GM19324 (cell line): Measurements from ENCODE around the gene MRPL27.
"Not testable (repeated sequence)": the region's sequence is repeated elsewhere in the genome, so short reads cannot be mapped to it uniquely, and the experiment has no call there.

Experiments used
- ATAC-seq: cut with Tn5 transposase; IDR thresholded peaks from one replicate; pipeline ENCODE4 v1.9.1; 2021; ENCODE audit warnings: mild to moderate bottlenecking, moderate library complexity; ENCODE audit not compliant: unreplicated experiment, low FRiP score

MRPL27 gene

DNA sequence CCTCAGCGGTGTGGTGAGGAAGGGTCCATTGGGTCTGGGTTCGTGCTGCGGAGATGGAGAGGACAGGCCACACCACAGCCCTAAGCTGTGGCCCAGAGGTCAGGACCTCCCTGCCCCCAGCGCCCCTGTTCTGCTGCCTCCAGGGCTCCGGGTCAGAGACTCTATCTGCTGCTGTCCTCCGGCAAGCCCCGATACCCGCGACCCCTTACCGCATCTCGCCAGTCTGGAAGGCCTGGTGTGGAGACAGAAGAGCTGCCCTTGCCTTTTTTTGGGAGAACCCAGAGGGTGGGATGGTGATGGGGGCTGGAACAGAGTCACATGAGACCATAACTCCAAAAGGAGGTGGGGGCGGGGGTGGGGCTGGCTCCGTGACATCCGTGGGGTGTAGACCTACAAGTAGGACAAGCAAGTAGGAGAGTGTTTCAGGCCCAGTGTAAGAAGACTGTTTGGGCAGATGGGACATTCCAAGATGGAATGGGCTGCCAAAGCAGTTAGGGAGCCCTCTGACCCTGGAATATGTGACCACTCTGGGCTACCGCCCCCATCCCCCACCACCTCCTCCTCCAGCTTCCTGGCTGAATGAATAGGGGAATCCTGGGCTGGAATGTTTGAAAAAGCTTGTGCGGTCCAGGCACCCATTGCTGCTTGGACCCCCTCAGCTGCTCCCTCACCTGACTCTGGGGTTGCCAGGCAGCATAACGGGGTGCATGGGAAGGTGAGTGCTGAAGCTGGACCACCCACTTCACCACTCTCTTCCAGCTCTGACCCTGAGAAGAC is 25.7 kb downstream of the MRPL27 start:
- no peak for ATAC-seq

DNA sequence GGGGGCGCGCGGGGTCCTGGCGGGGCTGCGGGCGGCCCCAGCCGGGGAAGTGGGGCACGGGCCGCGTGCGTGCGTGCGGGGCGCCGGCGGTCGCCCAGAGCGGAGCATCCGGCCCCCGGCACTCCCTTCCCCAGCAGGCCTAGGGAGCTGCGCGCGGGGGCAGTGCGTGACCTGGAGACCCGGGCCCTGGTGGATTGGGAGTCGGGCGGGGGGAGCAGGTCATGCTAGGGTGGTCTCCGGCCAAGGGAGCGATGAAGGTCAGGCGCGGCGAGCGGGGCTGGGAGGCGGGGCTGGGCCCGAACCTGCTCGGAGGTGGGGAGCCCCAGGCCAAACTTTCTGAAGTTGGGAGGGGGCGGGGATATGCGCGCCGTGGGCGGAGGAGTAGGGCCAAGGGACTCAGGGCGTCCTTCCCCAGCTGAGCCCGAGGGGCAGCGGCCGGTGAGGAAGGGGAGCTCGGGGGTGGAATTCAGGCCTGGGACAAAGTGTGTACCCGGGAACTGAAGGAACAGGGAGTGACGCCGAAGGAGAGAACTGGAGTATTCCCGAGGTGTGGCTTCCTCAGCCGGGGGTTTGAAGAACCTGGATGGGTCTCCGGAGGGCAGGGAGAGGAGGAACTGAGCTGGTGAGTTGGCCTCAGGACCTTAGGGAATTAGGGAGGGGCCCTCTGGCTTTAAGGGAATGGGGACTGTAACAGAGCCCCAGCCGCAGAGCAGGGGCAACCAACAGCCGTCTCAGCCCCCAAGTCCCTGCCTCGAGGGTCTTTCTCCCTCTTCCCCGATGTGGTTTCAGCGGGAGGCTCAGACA is 26.5 kb downstream of the MRPL27 start:
- peak; percentile 60 for ATAC-seq

DNA sequence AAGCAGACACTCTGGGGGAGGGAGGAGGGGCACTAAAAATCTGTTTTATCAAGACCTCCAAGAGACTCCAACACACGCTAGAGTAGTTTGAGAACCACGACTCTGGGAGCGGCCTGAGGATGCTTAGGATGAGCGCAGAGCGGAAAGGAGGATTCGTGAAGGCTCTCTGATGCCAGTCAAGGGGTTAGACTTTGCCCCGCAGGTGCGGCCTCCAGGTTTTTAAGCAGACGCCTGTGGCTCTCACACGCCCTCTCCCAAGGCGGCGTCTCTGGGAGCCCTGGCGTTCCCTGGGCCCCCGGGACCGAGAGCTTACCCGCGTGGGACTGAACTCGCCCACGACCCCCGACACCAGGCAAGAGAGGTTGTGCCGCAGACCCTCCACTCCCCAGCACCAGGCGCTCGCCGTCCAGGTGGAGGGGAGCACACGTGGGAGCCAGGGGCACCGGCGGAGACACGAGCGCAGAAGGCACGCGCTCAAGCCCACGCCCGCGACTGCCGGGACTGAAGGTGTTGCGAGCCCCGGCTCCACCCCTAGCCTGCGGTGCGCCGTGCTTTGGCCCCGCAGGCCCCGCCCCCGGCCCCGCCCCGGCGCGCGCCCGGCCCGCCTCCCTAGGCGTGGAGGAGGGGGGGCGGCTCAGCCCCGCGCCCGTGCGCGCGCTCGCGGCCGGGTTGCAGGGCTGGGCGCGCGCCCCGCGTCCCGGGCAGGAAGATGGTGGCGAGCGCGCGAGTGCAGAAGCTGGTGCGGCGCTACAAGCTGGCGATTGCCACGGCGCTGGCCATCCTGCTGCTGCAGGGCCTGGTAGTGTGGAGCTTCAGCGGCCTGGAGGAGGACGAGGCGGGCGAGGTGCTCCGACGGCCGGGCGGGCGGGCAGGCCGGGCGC is 27.3 kb downstream of the MRPL27 start, which contains the start of gene XYLT2:
XYLT2 (plus strand) TSS at position 695 of the 881 bp plus-strand sequence; CDS start at position 710, 15 bp downstream.
- peak; percentile 80 for ATAC-seq

DNA sequence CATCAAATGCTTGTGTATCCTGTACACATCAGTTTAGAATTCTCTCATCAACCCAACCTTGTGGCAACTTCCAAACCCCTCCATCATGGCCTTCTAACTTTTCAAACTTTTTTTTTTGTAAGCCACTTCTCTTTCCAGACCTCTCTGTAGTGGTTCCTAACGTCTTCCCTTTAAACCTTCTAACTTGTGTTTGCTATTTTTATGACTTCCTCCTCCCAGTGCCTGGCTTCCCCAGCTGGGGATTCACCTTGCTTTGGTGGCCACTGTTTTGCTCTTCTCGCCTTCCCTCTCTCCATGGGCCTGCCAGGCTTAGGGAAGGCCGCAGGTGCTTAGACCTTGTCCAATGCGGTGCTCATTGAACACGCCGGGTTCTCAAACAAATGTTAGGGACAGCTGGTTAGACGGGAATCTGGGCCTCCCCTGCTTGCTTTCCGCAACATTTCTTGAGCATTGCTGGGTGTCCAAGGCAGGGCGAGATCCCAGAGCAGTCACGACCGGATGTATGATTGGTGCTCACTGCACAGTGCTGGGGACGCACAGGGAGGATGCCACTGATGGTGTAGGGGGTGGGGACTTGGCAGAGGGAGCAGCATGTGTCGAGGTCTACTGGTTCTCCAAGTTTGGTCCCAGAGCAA is 28.1 kb downstream of the MRPL27 start:
- no peak for ATAC-seq

DNA sequence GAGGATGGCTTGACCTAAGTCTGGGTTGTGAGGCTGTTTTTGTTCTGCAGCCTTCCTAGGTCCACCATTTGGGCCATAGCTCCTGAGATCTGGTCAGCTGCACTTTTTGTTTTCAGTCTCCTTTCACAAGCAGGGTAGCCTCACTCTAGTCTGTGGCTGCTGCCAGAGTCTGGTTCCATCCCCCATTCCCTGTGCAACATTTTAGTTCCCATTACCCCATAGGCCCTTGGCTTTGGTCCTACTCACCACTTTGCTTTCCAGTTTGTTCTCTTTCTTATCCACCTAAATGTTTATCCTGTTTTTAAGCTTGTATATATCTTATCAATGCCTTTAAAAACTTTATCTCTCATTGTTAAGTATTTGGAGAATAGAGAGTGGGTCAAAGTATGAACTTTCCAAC is 33.6 kb downstream of the MRPL27 start:
- ATAC-seq = no peak

- ATAC-seq = no peak
Observed at GRCh38 chr17:50338645-50339044, 34.3 kb downstream of the MRPL27 start.

GRCh38 chr17:50337956-50338355 is 35.0 kb downstream of the MRPL27 start:
- no peak for ATAC-seq

DNA sequence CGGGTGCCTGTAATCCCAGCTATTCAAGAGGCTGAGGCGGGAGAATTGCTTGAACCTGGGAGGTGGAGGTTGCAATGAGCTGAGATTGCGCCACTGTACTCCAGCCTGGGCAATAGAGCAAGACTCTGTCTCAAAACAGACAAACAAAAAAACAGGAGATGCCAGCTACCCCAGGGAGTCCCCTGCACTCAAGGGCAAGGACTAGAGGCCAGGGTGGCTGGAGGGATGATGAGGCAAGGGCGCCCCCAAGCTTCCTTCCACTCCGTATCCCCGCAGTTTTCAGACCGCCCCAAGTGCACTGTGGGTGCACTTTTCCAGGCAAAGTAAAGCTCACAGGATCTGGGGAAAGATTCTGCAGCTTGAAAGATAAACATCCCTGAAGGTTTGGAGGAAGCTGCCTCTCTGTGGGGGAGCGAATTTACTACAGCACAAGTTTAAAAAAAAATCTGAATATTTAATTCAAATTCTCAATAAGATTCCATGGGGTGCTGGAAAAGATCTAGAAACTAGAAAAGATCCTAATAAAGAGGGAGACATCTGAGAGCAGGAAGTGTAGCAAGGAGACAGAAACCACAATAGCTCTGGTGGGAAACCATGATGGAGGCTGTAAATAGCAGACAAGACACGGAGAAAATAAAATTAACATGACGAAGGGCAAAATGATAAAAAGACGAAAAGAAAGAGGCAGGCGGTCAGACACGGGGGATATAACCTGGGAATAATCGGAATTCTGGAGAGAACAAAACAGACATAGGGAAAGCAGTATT is 39.5 kb downstream of the MRPL27 start:
- ATAC-seq = not testable (repeated sequence)

DNA sequence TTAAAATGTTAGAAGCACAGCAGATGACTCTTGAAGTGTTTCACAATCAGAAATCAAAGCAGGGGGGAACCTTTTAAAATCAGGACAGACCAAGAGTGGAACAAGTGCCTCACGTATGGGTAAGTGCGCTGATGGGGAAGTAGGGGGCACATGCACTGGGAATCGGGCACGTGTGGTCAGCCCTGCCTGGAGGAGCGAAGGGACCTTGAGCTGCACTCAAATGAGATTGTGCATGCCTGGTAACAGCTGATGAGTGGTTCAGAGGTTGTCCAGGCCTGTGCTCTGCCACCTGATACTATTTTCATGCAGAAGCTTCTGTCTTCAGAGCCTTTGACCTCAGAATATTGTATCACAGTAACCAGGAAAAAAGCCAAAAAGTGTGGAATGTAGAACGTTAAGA is 40.8 kb downstream of the MRPL27 start:
- ATAC-seq = no peak

DNA sequence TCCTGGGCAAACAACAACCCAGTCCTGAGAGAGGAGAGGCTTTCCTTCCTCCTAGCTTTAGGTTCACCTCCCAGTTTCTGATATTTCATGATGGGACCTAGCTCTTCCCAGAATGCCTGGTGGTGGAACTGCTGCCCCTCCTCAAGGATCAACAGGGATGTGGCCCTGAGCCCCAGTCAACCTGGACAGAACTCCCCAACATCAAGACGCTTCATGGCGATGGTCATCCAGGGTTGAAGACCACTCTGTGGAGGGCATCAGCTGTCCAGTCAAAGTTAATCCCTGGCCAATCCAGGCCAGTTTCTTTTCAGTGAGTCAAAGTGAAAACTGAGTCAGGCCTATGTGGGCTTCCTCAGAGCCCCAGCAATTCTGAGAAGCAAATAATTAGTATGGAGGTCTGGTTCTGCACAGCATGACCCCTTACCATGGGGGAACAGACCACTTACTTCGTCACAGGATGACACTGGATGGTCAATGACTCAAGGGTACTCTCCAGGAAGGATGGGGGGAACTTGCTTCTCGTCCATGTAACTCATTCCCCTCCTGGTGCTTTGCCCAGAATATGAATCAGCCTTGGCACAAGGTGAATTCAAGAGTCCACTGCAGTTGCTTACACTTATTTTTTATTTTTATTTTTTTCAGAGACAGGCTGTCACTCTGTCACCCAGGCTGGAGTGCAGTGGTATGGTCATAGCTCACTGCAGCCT is 41.7 kb downstream of the MRPL27 start:
- no peak for ATAC-seq

DNA sequence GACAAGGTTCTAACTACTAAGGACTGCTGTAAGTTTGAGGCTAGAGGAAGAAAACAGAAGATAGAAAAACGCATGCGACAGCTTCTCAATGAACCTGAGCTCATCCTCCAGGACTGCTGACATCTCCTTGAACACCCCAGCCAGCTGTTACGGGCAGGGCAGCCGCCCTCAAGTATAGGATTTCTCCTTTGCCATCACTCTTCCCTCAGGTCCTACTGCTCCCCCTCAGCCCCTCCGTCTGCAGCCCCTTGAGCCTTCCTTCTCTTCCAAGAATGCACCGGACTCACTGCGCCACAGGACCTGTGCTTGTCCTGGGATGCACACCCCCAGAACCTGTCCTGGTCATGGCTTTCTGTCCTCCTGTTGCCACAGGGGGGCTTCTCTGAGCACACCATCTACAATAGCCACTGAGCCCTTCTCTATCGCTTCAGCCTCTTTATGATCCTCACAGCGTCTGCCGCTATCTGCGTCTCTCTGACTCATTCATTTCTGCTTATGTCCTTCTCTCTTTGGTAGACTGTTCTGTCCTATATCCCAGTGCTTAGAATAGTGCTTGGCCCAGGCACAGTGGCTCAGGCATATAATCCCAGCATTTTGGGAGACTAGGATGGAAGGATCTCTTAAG is 42.7 kb downstream of the MRPL27 start:
- ATAC-seq = no peak

GRCh38 chr17:50329716-50330115 is 43.3 kb downstream of the MRPL27 start:
- no peak for ATAC-seq

DNA sequence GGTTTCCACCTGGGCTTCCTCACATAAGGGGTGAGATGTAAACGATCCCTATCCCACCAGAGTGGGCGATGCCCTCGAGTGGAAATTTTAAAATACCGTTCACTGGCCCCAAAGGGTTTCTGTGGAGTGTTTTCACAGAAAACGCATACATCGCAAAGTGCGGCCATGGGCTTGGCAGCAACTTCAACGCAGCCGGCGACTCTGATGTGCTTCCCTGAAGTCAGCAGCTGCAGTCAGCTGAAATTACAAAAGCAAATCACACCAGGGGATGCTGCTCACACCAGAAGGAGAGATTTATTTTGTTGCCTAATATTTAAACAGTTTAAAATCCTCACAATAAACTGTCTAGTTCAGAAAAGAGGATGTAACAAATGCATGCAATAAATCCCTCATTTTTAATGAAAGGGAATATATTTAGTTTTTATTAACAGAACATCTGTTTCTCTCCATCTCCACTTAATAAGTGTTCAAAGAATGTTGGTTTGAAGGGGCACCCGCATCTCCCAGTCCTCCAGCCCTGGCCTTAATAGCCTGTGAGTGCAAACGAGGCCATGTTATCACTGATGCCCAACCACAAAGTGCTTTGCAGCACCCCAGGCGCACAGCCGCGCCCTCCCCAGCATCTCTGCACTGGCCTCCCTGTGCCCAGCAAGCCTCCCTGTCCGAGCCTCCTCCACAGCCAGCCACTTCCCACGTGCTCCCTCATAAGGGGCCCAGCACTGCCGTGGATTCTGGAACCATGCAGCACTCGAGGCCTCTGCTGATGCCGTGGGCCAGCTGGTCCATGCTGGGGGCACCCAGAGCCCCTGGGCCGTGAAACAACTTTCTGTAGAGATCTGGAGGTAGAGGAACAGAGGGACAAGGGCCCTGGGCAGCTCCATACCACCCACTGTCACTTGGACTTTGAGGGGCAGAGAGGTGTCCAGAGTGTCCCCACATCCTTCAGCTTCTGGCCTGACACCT is 44.3 kb downstream of the MRPL27 start:
- no peak for ATAC-seq

- ATAC-seq = no peak
Observed at GRCh38 chr17:50326831-50327364, 46.1 kb downstream of the MRPL27 start.

DNA sequence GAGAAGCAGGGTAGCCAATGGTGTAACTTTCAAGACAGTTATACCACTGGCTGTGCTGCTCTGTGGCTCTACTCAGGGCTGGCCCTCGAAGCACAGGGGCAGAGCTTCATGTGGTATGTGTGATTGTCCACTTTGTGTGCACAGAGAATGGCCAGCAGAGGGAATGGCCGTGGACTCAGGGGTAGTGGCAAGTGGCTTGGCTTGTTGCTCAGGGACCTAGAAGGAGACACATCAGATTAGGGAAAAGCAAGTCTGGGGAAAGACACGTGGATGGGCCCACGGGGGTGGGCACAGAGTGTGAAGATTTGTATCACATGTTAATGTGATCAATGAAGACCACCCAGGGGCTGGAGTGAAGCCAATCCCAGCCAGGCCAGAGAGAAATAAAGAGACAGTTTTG is 47.1 kb downstream of the MRPL27 start:
- no peak for ATAC-seq

GRCh38 chr17:50323060-50323459 is 49.9 kb downstream of the MRPL27 start:
- ATAC-seq = no peak

DNA sequence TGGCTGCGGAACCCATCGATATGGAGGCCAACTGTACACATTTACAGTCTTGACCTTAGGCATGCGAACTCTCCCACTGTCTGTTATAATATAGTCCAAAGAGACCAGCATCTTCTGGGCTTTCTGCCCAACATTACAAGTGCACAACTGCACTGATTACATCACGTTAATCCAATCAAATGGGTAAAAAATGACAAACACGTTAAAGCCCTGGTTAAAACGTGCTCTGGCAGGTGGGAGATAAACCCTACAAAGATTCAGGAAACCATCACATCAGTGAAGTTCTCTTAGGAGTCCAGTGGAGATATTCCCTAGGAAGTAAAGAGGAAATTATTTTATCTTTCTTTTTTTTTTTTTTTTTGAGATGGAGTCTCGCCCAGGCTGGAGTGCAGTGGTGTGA is 50.7 kb downstream of the MRPL27 start:
- ATAC-seq = no peak
